ENCODE measurements around the gene COL8A1.
A peak's percentile ranks its signal among the peaks of the same experiment; 100 is the strongest.

Gene COL8A1

GRCh38 chr3:99674086-99674789 lies 35.8 kb downstream of the COL8A1 start:
- TF ChIP-seq CTCF (IDR thresholded peaks at IDR 0.05; ENCODE audit: control insufficient read depth, insufficient read depth, low read depth, low read length, missing control alignments): no peak
- no peak for DNase-seq (ENCODE audit: low read depth)
- no peak overlapping the region for H3K4me3 ChIP-seq (ENCODE audit: control insufficient read depth, low read depth, low read length)

GRCh38 chr3:99678023-99678422 lies 39.6 kb downstream of the COL8A1 start:
- no peak for TF ChIP-seq CTCF (IDR thresholded peaks at IDR 0.05; ENCODE audit: control insufficient read depth, insufficient read depth, low read depth, low read length, missing control alignments)
- DNase-seq (ENCODE audit: low read depth): peak; percentile 83
- no peak overlapping the region for H3K4me3 ChIP-seq (ENCODE audit: control insufficient read depth, low read depth, low read length)

GRCh38 chr3:99678896-99679295 lies 40.5 kb downstream of the COL8A1 start:
- H3K4me3 ChIP-seq (ENCODE audit: control insufficient read depth, low read depth, low read length): no peak overlapping the region
- no peak for DNase-seq (ENCODE audit: low read depth)
- no peak for TF ChIP-seq CTCF (IDR thresholded peaks at IDR 0.05; ENCODE audit: control insufficient read depth, insufficient read depth, low read depth, low read length, missing control alignments)

GRCh38 chr3:99681512-99681911 lies 43.1 kb downstream of the COL8A1 start:
- no peak overlapping the region for H3K4me3 ChIP-seq (ENCODE audit: control insufficient read depth, low read depth, low read length)
- DNase-seq (ENCODE audit: low read depth): no peak
- TF ChIP-seq CTCF (IDR thresholded peaks at IDR 0.05; ENCODE audit: control insufficient read depth, insufficient read depth, low read depth, low read length, missing control alignments): no peak

GRCh38 chr3:99681976-99682375 lies 43.6 kb downstream of the COL8A1 start:
- H3K4me3 ChIP-seq (ENCODE audit: control insufficient read depth, low read depth, low read length): no peak overlapping the region
- no peak for DNase-seq (ENCODE audit: low read depth)
- TF ChIP-seq CTCF (IDR thresholded peaks at IDR 0.05; ENCODE audit: control insufficient read depth, insufficient read depth, low read depth, low read length, missing control alignments): no peak

GRCh38 chr3:99683465-99683864 lies 45.1 kb downstream of the COL8A1 start:
- H3K4me3 ChIP-seq (ENCODE audit: control insufficient read depth, low read depth, low read length): no peak overlapping the region
- TF ChIP-seq CTCF (IDR thresholded peaks at IDR 0.05; ENCODE audit: control insufficient read depth, insufficient read depth, low read depth, low read length, missing control alignments): no peak

More at GRCh38 chr3:99683465-99683864, 45.1 kb downstream of the COL8A1 start:
- no peak for DNase-seq (ENCODE audit: low read depth)
